ENCODE measurements around the gene SMC3. TPM values are rescaled to one million over a fixed set of nuclear protein-coding genes. Genes with fewer than 3 reads are reported as not detected.

Gene SMC3
- total and polyA plus RNA-seq, 2 experiments from 2014 or later = 72.3 to 320 TPM

- TF ChIP-seq CTCF (conservative IDR thresholded peaks at IDR 0.05; ENCODE audit: low read depth in 2 of 2) = no peak
Measured at GRCh38 chr10:110558041-110558440, 9.5 kb upstream of the SMC3 start (continued).

GRCh38 chr10:110560012-110560411 lies 7.5 kb upstream of the SMC3 start:
- ATAC-seq (no peak), DNase-seq (ENCODE audit: low spot score) (no peak)
- Histone ChIP-seq H3K4me3 (no peak overlapping the region), H3K27ac (ENCODE audit: low read depth) (no peak overlapping the region), H3K4me2 (no peak overlapping the region), H3K36me3 (ENCODE audit: insufficient read depth) (no peaks in the 10 kb centered on the region), H3K4me1 (ENCODE audit: insufficient read depth) (no peaks in the 10 kb centered on the region), H3K27me3 (ENCODE audit: insufficient read depth) (no peaks in the 10 kb centered on the region), H4K20me1 (replicated peaks; ENCODE audit: insufficient read depth) (no peaks in the 10 kb centered on the region), H2AFZ (no peak overlapping the region), H3K79me2 (replicated peaks; ENCODE audit: insufficient read depth) (no peaks in the 10 kb centered on the region), H3F3A (replicated peaks; ENCODE audit: low read depth) (no peaks in the 10 kb centered on the region), H3K9me2 (ENCODE audit: insufficient read depth) (peaks cover 8% of the 10 kb centered on the region)
- no peak overlapping the region for H3K27ac Mint-ChIP-seq
- no peaks in the 10 kb centered on the region for H3K27me3 Mint-ChIP-seq (ENCODE audit: insufficient read depth, low read depth, poor library complexity)
- no peaks in the 10 kb centered on the region for H3K9me3 Mint-ChIP-seq
- H3K4me3 Mint-ChIP-seq = no peak overlapping the region
- no peaks in the 10 kb centered on the region for H3K36me3 Mint-ChIP-seq (ENCODE audit: low read depth)
- peaks cover 8% of the 10 kb centered on the region for H3K4me1 Mint-ChIP-seq
- no peak for TF ChIP-seq ZNF114 (CRISPR knock-in tag; IDR thresholded peaks at IDR 0.05)

GRCh38 chr10:110561292-110561691 lies 6.2 kb upstream of the SMC3 start:
- Histone ChIP-seq H3K27ac (ENCODE audit: low read depth) (no peak overlapping the region), H2AFZ (no peak overlapping the region), H3K4me1 (ENCODE audit: insufficient read depth) (no peaks in the 10 kb centered on the region), H3F3A (replicated peaks; ENCODE audit: low read depth) (no peaks in the 10 kb centered on the region), H3K4me3 (no peak overlapping the region), H3K9me2 (ENCODE audit: insufficient read depth) (peaks cover 5% of the 10 kb centered on the region), H3K36me3 (ENCODE audit: insufficient read depth) (no peaks in the 10 kb centered on the region), H4K20me1 (replicated peaks; ENCODE audit: insufficient read depth) (no peaks in the 10 kb centered on the region), H3K79me2 (replicated peaks; ENCODE audit: insufficient read depth) (no peaks in the 10 kb centered on the region), H3K4me2 (no peak overlapping the region), H3K27me3 (ENCODE audit: insufficient read depth) (no peaks in the 10 kb centered on the region)
- no peak overlapping the region for H3K27ac Mint-ChIP-seq
- H3K9me3 Mint-ChIP-seq = no peaks in the 10 kb centered on the region
- peaks cover 6% of the 10 kb centered on the region for H3K4me1 Mint-ChIP-seq
- no peaks in the 10 kb centered on the region for H3K27me3 Mint-ChIP-seq (ENCODE audit: insufficient read depth, low read depth, poor library complexity)
- ATAC-seq (no peak), DNase-seq (ENCODE audit: low spot score) (no peak)
- H3K4me3 Mint-ChIP-seq = no peak overlapping the region
- H3K36me3 Mint-ChIP-seq (ENCODE audit: low read depth) = no peaks in the 10 kb centered on the region
- no peak for TF ChIP-seq CREB1 (CRISPR knock-in tag; IDR thresholded peaks at IDR 0.05; ENCODE audit: low read depth)
- no peak for TF ChIP-seq EZH2 (IDR thresholded peaks at IDR 0.05; ENCODE audit: low read depth, unreplicated experiment)
- no peak for TF ChIP-seq ZNF331 (CRISPR knock-in tag; IDR thresholded peaks at IDR 0.05; ENCODE audit: low read depth)
- no peak for TF ChIP-seq EZH2phosphoT487 (IDR thresholded peaks at IDR 0.05; ENCODE audit: unreplicated experiment)
- no peak for TF ChIP-seq NANOG (IDR thresholded peaks at IDR 0.05; ENCODE audit: borderline replicate concordance)
- no peak for TF ChIP-seq ZNF462 (CRISPR knock-in tag; IDR thresholded peaks at IDR 0.05)
- TF ChIP-seq REST (IDR thresholded peaks at IDR 0.05; ENCODE audit: unreplicated experiment) = no peak

All from GM23338 (cell line).